HG02884 (cell line): ENCODE measurements around the gene NPRL2.

Source experiments
- ATAC-seq: cut with Tn5 transposase; IDR thresholded peaks from one replicate; pipeline ENCODE4 v1.9.1; 2021; ENCODE audit warnings: mild to moderate bottlenecking, moderate library complexity; ENCODE audit not compliant: unreplicated experiment

The NPRL2 gene

DNA sequence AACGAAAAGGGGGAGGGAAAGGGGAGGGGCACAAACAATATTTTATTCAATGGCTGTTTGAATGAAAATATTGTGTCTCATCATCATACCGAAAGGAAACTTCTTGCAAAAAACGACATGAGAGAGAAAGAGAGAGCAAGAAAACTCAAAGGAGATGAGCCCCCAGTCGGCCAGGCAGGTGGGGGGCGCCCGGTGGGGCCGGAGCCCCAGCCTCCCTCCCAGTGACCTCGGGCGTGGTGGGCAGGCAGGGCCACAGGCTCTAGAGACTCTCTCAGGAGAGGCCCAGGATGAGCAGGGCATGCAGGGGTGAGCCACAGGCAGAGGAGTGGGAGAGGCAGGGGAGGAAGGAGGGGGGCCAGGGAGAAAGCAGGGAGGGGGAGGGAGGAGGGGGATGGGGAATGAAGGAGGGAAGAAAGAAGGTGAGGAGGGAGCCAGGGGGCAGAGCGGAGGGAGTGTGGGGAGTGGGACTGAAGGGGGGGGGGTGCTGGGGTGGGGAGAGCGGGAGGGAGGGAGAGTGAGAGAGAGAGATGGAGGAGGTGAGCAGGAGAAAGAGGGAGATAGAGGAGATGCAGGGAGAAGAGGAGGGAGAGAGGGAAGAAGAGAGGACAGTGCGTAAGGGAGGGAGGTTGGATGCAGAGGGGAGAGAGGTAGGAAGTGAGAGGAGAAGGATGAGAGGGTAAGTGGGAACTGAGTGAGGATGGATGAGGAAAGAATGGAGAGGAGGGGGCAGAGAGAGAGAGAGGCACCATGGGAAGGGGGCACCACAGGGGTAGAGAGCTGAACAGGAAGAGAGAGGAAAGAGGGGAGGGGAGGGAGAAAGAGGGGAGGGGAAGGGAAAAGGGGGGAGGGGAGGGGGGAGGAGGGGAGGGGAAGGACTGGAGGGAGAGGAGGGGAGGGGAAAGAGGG is 22.8 kb upstream of the NPRL2 start:
- ATAC-seq = no peak

GRCh38 chr3:50372349-50372748 is 21.8 kb upstream of the NPRL2 start:
- ATAC-seq = no peak

- no peak for ATAC-seq
Observed at GRCh38 chr3:50371133-50371685, 20.6 kb upstream of the NPRL2 start.

DNA sequence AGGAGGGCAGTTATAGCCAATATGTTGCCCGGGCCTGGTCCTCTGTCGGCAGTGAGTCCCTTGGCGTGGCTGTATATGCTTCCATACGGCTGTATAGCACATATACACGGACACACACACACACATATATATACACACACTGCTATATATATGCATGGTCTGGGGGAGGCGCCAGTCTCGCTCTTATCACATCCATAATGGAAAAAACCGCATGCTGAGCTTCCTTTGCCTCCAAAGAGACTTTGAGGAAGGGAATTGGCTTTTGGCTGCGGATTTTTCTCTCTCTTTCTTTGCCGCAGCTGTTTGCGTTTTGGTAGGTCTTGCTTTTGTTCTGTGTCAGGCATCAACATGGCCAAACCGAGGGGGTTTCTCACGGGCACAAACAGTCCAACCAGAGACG is 20.0 kb upstream of the NPRL2 start:
- ATAC-seq = no peak

DNA sequence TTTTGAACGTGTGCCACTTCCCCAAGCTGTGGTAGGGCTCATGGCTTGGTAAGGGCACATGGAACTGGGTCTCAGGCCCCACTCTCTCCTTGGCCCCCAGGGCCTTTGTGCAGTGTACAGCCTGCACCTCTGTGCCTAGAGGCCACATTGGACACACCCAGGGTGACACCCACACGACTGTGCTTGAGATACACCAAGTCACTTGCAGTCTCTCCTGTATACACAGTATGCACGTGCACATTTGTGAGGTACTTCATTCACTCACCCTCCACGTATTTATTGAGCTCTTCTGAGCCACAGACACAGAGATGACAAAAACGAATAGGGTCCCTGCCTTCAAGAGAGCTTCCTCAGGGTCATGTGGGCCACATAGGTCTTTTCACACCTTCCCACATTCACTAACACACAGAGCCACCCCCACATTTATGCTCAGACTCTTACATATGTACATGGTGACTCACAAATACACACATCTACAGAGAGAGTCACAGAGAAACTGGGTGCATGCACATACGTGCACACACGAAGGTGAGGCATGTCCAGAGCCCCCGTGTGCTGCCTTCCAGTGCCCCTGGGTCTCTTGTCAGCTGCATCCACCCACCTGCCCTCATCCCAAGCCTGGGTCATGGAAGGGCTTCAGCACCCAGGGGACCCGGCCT is 18.6 kb upstream of the NPRL2 start:
- no peak for ATAC-seq

GRCh38 chr3:50365842-50366220 is 15.3 kb upstream of the NPRL2 start:
- ATAC-seq = no peak

- peak; percentile 82 for ATAC-seq
Observed at GRCh38 chr3:50365080-50365841, 14.7 kb upstream of the NPRL2 start.

DNA sequence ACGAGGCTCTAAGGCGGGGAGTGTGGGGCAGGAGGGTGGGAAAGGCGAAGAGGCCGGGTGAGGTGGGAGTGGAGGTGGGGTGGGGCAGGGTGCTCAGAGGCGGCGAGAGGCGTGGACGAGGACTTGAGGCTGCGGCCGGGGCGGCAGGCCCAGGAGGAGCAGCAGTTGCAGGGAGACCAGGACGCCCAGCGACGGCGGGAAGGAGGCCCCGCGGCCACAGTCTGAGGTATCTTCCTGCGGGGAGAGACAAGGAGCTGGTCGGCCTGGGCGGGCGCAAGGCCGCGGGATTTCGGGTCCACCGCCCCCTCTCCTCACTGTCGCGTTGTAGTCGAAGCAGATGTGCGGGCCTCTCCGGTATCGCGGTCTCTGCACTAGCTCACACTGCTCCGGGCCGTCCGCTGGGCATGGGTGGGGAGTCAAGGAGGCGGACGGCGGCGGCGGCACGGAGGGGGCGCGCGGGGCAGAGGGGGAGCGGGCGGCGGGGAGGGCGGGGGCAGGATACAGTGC is 14.1 kb upstream of the NPRL2 start:
- no peak for ATAC-seq

- no peak for ATAC-seq
Observed at GRCh38 chr3:50359760-50360110, 9.2 kb upstream of the NPRL2 start.

DNA sequence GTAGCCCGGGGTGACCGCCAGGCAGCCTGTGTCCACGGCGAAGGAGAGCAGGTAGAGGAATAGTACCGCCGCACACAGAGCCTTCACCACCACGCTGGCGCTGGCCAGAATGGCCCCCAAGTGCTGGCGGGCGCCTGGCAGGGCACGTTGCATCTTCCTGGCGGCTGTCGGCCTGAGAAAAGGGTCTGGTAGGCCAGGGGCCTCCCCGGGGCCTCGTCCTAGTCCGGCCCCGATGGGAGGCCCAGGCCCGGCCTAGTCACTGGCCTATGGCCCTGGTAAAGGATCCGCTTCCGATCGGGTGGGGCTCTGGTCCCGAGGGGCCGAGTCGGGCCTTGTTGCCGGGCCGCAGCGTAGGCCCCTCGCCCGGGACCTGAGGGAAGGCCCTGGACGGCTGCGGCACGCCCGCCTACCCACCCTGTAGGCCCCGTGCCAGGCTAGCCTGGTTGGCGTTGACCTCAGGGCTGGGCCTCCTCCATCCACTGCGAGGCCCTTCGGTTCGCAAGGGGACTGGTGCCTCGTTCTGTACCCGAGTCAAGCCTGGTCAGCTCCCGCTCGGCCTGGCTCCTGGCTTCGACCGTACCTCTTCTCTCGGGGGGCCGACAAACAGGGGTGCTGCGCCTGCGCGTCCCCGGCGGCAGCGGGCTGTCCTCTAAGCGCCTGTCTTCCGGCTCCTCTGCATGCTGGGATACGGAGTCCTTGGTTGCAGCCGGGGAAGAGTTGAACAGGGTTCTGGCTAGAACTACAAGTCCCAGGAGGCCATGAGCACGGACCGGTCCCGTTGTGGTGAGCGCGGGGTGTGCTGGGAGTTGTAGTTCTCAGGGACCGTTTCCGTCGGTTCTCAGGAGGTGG is 8.6 kb upstream of the NPRL2 start, which contains the start of gene TMEM115:
TSS of gene TMEM115 (minus strand) at position 611 of the 849 bp plus-strand sequence. CDS start at position 153, 458 bp downstream.
- ATAC-seq = peak; percentile 99

GRCh38 chr3:50358355-50358910 is 7.9 kb upstream of the NPRL2 start:
- no peak for ATAC-seq

GRCh38 chr3:50357481-50357880 is 6.9 kb upstream of the NPRL2 start:
- ATAC-seq = no peak

- ATAC-seq = no peak
Observed at GRCh38 chr3:50356553-50356952, 6.0 kb upstream of the NPRL2 start.

- no peak for ATAC-seq
Observed at GRCh38 chr3:50355829-50356552, 5.4 kb upstream of the NPRL2 start.

DNA sequence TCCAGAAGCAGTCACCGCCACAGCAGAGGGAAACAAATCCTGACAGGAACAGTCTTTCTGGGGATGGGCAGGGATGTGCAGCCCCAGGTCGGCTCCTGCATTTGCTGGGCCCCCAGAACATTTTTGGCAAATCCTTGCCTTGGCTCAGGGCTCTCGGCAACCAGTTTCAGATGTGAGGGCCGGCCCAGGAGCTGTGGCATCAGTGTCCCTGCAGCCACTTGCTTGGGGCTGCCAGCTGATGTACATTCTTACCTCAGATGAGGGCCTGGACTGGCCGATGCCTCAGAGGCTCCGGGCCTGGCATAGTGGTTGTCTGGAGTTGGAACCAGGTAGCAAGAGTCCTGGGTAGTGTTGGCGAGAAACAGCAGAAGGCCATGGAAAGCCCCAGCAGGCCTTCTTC is 4.3 kb upstream of the NPRL2 start:
- ATAC-seq = no peak

- no peak for ATAC-seq
Observed at GRCh38 chr3:50354186-50354764, 3.7 kb upstream of the NPRL2 start.

- no peak for ATAC-seq
Observed at GRCh38 chr3:50353245-50354004, 2.9 kb upstream of the NPRL2 start.

DNA sequence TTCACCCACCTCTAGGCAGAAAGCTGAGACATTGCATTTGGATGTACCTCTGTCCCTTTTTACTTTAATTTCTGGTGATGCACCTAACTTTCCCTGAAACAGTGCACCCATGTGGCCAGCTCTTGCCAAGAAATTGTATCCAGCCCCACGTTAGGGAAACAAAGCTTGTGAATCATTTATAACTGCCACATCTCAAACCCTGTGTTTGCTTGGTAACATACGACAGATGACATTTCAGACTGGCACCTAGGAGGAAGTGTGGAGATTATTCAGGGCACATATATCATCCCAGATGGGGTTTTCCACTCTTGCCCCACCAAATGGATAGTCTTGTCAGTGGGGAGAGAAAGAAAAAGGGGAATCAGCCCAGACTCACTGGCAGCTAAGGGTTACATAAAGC is 2.2 kb upstream of the NPRL2 start:
- ATAC-seq = no peak
